SU-DHL-6 (cell line): ENCODE data around the gene GOLGA8A.

Experiments
- H2AFZ ChIP-seq: fragments of 200-600 bp; sonication (generic); 2 replicates; pipeline ENCODE4 v1.6.1; 2014; ENCODE audit warnings: low read depth, mild to moderate bottlenecking, moderate library complexity, mixed read lengths, antibody characterized with exemption, low read length; ENCODE audit not compliant: severe bottlenecking
- H3F3A ChIP-seq: fragments of 200-600 bp; shearing (Covaris generic); 2 replicates; pipeline ENCODE4 v1.6.0; 2016; ENCODE audit warnings: antibody characterized with exemption, mild to moderate bottlenecking; ENCODE audit not compliant: insufficient read depth
- H3K27ac ChIP-seq: fragments of 200-600 bp; sonication (generic); 2 replicates; pipeline ENCODE4 v1.5.1; 2016; ENCODE audit warnings: low read depth, mild to moderate bottlenecking, low read length, moderate library complexity, mixed read lengths
- H3K27me3 ChIP-seq: fragments of 200-600 bp; sonication (generic), shearing (Covaris generic); 2 replicates; pipeline ENCODE4 v1.6.0; 2014; ENCODE audit warnings: mild to moderate bottlenecking, low read length
- H3K36me3 ChIP-seq: fragments of 200-600 bp; sonication (generic); 2 replicates; pipeline ENCODE4 v1.6.1; 2014; ENCODE audit warnings: mild to moderate bottlenecking, low read length, mixed read lengths
- H3K4me2 ChIP-seq: fragments of 300-600, 200-600 bp; shearing (Covaris generic), sonication (generic); 2 replicates; pipeline ENCODE4 v1.6.0; 2014; ENCODE audit warnings: low read length, low read depth, mild to moderate bottlenecking; ENCODE audit not compliant: poor library complexity, severe bottlenecking
- H3K4me3 ChIP-seq: fragments of 200-600 bp; sonication (generic); 2 replicates; pipeline ENCODE4 v1.5.1; 2014; ENCODE audit warnings: antibody characterized with exemption, low read length, mild to moderate bottlenecking, mixed read lengths; ENCODE audit not compliant: insufficient read depth, poor library complexity, severe bottlenecking
- H3K79me2 ChIP-seq: fragments of 200-600 bp; sonication (generic); 2 replicates; pipeline ENCODE4 v1.6.1; 2014; ENCODE audit warnings: mild to moderate bottlenecking, low read length, moderate library complexity; ENCODE audit not compliant: insufficient read depth
- H3K9ac ChIP-seq: fragments of 200-600 bp; sonication (generic); 2 replicates; pipeline ENCODE4 v1.7.0; 2014; ENCODE audit warnings: mild to moderate bottlenecking, low read length
- H3K9me2 ChIP-seq: fragments of 200-600 bp; sonication (generic); replicated peaks from 2 replicates; pipeline ENCODE4 v1.6.1; 2014; ENCODE audit warnings: low read length; ENCODE audit not compliant: insufficient read depth
- H3K9me3 ChIP-seq: fragments of 200-600 bp; sonication (generic); 2 replicates; pipeline ENCODE4 v1.6.1; 2014; ENCODE audit warnings: low read length, mixed read lengths; ENCODE audit not compliant: insufficient read depth
- H4K20me1 ChIP-seq: fragments of 200-600 bp; sonication (generic); 2 replicates; pipeline ENCODE4 v1.6.1; 2014; ENCODE audit warnings: low read depth, mild to moderate bottlenecking, antibody characterized with exemption, low read length, moderate library complexity, mixed read lengths
- CTCF ChIP-seq: fragments of 200-600 bp; sonication (generic); IDR thresholded peaks from one replicate; pipeline ENCODE4 v1.5.1; 2017; ENCODE audit warnings: antibody characterized with exemption, mild to moderate bottlenecking, low read length, moderate library complexity; ENCODE audit not compliant: insufficient read depth, poor library complexity, severe bottlenecking
- EZH2phosphoT487 ChIP-seq: fragments of 200-600 bp; sonication (generic), shearing (Covaris generic); conservative IDR thresholded peaks from 2 replicates; pipeline ENCODE4 v1.6.1; 2018; ENCODE audit warnings: mild to moderate bottlenecking, antibody characterized with exemption, low read length, moderate library complexity, mixed read lengths

Gene GOLGA8A

GRCh38 chr15:34437687-34438086, at the start of gene GOLGA8A:
Gene GOLGA8A (minus strand): TSS chr15:34437808. CDS start chr15:34389691, 48,117 bp downstream.
- Histone ChIP-seq H3K4me2 (peak within 1 kb of the TSS; percentile 47), H3K36me3 (no peaks in the 10 kb centered on the region), H2AFZ (peak within 1 kb of the TSS; percentile 42), H3K27ac (no peak within 1 kb of the TSS), H3K79me2 (peaks cover 16% of the 10 kb centered on the region), H3K4me3 (peak within 1 kb of the TSS; percentile 56), H3K9ac (peak within 1 kb of the TSS; percentile 61), H3K27me3 (no peaks in the 10 kb centered on the region), H4K20me1 (no peaks in the 10 kb centered on the region), H3F3A (0 out of 2 replicates have a peak, but pooled peaks cover 2% of the 10 kb centered on the region), H3K9me3 (no peaks in the 10 kb centered on the region), H3K9me2 (no peaks in the 10 kb centered on the region)
- TF ChIP-seq CTCF (no peak), EZH2phosphoT487 (no peak)

GRCh38 chr15:34483644-34484043, 46.0 kb upstream of the GOLGA8A start:
- H3K36me3 ChIP-seq: no peaks in the 10 kb centered on the region
- no peak overlapping the region for H3K4me2 ChIP-seq
- TF ChIP-seq EZH2phosphoT487 (no peak), CTCF (no peak)
- H3K27ac ChIP-seq: no peak overlapping the region
- no peaks in the 10 kb centered on the region for H3K9me2 ChIP-seq
- no peaks in the 10 kb centered on the region for H3K27me3 ChIP-seq
- H3K9me3 ChIP-seq: no peaks in the 10 kb centered on the region
- H4K20me1 ChIP-seq: no peaks in the 10 kb centered on the region
- H3K9ac ChIP-seq: no peak overlapping the region
- H3K79me2 ChIP-seq: no peaks in the 10 kb centered on the region
- H3K4me3 ChIP-seq: no peak overlapping the region
- H3F3A ChIP-seq: no peaks in the 10 kb centered on the region
- no peak overlapping the region for H2AFZ ChIP-seq

GRCh38 chr15:34481370-34481769, 43.8 kb upstream of the GOLGA8A start:
- Histone ChIP-seq H3K79me2 (no peaks in the 10 kb centered on the region), H4K20me1 (no peaks in the 10 kb centered on the region), H3F3A (no peaks in the 10 kb centered on the region), H3K4me3 (no peak overlapping the region), H3K27me3 (no peaks in the 10 kb centered on the region), H3K9me3 (no peaks in the 10 kb centered on the region), H3K4me2 (no peak overlapping the region), H3K9ac (no peak overlapping the region), H3K27ac (no peak overlapping the region), H3K36me3 (no peaks in the 10 kb centered on the region), H3K9me2 (no peaks in the 10 kb centered on the region), H2AFZ (no peak overlapping the region)
- TF ChIP-seq EZH2phosphoT487: no peak

- no peaks in the 10 kb centered on the region for H3K9me2 ChIP-seq
- H3K9me3 ChIP-seq: no peaks in the 10 kb centered on the region
- TF ChIP-seq CTCF (no peak), EZH2phosphoT487 (no peak)
- no peaks in the 10 kb centered on the region for H4K20me1 ChIP-seq
- H3F3A ChIP-seq: no peaks in the 10 kb centered on the region
- H2AFZ ChIP-seq: no peak overlapping the region
- no peaks in the 10 kb centered on the region for H3K79me2 ChIP-seq
- no peak overlapping the region for H3K9ac ChIP-seq
- no peak overlapping the region for H3K4me3 ChIP-seq
- no peak overlapping the region for H3K4me2 ChIP-seq
- no peak overlapping the region for H3K27ac ChIP-seq
- H3K36me3 ChIP-seq: no peaks in the 10 kb centered on the region
- H3K27me3 ChIP-seq: no peaks in the 10 kb centered on the region
These were observed 36.2 kb upstream of the GOLGA8A start for GRCh38 chr15:34473840-34474239.
